GM18505 (cell line): Measurements from ENCODE around the gene ALOX15.
"Not testable (repeated sequence)": the region's sequence is repeated elsewhere in the genome, so short reads cannot be mapped to it uniquely, and the experiment has no call there.

Source experiments
- ATAC-seq: cut with Tn5 transposase; IDR thresholded peaks from one replicate; pipeline ENCODE4 v1.9.1; 2021; ENCODE audit not compliant: unreplicated experiment
- POLR2A ChIP-seq: IDR thresholded peaks from 4 replicates; pipeline ENCODE4 v1.6.1; 2011; ENCODE audit warnings: borderline replicate concordance; ENCODE audit not compliant: insufficient read depth, insufficient read length; ENCODE audit errors: extremely low read depth

ALOX15 gene

DNA sequence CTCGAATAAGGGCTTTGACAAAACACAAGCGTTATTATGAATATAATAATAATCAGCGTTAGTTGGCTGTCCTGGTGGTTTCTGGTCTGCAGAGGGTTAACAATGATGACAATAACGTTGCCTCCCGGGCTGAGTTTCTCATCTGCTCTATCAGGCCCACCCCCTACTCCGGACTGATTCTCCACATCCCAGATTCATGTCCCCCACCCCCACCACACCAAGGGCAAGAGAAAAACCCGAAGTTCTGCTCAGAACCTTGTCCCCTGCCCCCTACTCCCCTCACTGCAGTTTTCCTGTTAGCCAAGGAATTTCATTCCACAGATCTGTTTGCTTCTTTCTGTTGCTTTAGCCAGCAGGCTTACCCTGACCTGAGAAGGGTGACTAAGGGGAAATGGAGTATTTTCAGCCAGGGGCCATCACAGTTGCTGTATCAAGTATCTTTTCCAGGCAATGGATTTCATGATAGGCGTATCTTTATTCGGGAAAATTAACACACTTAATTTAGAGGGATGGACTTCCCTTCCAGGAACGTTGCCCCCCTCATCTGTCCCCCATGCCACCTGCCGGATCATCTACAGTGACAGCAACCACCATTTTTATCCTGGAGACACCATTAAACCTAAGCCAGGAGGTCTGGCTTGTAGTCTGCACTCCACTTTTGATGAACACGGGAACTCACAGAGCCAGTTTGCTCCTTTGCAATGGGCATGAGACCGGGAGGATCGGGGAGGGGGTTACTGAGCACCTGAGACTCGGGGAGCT is 23.7 kb downstream of the ALOX15 start:
- TF ChIP-seq POLR2A, result no peak
- ATAC-seq, result no peak

DNA sequence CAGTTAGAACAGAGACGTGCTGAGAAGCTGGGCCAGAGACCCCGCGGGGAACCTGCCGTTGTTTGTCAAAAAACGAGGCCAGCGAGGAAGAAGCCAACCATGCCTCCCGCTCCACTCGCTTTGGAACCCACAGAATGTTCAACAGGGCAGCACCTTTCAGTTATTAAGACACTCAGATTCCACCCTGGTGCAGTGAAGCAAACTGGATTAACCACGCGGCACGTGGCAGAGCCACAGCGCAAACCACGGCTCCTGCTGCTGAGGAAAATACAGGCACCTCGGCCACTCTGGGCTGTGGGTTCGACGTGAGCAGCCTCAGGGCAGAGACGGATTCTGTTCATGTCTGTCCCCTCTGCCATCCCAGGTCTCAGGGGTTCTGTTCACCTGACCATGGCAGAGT is 24.4 kb downstream of the ALOX15 start:
- no peak for ATAC-seq
- no peak for TF ChIP-seq POLR2A

DNA sequence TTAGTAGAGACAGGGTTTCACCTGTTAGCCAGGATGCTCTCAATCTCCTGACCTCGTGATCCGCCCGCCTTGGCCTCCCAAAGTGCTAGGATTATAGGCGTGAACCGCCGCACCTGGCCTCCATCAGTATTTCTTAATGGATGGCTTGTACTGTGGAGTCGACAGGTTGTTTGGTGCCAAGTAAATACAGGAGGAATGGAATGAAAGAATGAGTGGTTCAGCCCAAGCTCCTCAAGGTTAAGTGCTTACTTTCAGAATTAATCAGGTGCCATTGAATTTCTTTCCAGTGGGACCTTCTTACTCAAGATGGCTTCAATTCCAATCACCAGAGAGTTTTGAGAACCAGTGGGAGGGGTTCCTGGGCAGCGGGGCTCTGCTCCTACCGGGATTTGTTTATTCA is 25.0 kb downstream of the ALOX15 start:
- no peak for ATAC-seq
- no peak for TF ChIP-seq POLR2A

DNA sequence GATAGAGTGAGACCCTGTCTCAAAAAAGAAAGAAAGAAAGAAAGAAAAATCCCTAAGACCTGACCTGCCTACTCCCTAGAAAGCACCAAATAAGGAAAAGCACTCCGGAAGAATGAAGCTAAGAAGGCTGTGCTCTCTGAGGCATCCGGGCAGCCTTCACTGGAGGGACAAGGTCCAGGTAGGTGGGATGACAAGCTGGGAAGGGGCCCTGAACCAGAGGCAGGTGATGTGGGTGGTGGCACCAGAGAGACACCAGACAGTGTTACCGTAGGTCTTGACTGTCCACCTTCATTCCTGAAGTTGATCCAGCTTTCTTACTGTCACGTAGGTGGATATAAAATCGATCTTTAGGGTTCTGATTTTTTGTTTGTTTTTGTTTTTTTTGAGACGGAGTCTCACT is 30.8 kb downstream of the ALOX15 start:
- no peak for ATAC-seq
- no peak for TF ChIP-seq POLR2A

DNA sequence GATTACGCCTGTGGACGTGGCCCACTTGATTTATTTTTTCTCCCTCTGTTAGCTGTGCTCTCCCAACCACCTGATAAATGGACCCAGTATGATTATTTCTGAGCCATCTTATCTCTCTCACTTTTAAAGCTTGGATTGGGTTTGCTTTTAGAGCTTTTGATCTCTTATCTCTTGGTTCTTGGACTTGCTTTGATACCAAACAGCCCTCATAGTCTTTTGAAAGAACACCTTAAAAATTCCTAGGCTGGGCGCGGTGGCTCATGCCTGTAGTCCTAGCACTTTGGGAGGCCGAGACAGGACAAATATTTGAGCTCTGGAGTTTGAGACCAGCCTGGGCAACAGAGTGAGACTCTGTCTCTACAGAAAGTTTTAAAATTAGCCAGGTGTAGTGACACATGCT is 31.3 kb downstream of the ALOX15 start:
- TF ChIP-seq POLR2A, result no peak
- ATAC-seq, result no peak

DNA sequence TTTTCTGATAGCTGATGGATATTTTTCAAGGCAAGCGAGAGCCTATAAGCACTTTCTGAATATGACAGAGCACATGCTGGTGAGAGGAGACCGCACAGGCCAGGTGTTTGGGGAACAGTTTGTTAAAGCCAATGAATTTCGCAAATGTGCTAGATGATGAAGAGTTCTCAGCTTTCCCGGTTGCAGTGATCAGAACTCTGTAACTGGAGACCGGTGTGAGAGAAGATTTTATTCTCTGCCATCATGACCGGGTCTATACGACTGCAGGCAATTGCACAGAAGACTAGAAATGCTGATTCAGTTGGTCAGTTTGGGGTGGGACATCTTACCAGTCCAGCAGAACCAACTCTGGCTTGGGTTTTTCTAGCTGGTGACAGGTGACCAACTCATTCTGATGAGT is 31.7 kb downstream of the ALOX15 start:
- TF ChIP-seq POLR2A, result no peak
- no peak for ATAC-seq

DNA sequence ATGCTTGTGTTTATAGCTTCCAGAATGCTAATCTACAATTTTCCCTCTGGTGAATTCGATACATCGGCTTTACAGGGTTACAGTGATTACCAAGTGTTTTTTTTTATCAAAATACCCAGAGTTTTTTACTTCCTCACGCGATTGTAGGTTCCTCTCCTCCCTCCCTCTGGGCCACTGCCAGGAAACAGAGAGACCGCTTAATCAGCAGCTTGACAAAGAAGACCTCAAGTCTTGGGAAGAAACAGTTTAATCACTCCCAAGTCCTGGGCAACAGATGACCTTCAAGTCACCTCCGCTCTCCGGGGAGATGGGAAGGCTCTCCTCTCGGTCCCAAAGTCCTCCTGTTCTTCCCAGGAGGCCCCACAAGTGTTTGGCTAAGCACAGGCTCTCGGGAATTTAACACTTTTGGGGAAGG is 33.7 kb downstream of the ALOX15 start:
- no peak for ATAC-seq
- TF ChIP-seq POLR2A, result no peak

DNA sequence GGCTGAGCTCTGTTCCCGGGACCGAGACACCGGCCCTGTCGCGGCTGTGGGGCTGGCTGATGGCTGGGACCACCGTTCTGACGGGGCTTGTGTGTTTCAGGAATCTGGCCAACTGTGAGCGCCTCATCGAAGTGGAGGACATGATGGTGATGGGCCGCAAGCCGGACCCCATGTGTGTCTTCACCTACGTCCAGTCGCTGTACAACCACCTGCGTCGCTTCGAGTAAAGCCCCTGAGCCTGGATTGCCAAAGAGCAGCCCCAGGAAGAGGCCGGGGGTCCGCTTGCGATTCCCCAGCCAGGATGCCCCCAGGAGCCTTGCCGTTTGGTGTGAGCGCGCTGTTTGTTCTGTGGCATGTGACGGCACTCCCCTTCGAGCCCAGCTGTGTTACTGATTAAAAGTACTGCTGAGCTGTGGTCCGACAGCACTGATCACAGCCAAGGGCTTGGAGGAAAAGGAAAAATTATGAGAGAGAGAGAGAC is 34.2 kb downstream of the ALOX15 start:
- no peak for ATAC-seq

DNA sequence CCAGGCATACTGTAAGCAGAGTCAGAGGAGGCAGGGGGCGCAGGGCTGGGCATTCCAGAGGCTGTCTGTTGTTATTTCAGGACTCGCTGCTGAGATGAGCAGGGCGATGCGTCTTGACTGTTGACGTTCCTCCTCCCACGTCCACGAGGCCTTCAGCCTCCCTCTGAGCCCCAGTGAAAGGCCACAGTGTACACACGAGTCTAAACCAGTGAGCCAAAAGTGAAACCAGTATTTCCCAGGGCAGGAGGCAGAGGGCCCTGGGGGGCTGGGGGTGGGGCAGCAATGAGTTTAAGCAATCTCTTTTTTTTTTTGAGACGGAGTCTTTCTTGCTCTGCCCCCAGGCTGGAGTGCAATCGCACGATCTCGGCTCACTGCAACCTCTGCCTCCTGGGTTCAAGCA is 35.7 kb downstream of the ALOX15 start:
- TF ChIP-seq POLR2A, result no peak
- ATAC-seq, result no peak

More for the DNA sequence above, 34.2 kb downstream of the ALOX15 start:
- no peak for TF ChIP-seq POLR2A

DNA sequence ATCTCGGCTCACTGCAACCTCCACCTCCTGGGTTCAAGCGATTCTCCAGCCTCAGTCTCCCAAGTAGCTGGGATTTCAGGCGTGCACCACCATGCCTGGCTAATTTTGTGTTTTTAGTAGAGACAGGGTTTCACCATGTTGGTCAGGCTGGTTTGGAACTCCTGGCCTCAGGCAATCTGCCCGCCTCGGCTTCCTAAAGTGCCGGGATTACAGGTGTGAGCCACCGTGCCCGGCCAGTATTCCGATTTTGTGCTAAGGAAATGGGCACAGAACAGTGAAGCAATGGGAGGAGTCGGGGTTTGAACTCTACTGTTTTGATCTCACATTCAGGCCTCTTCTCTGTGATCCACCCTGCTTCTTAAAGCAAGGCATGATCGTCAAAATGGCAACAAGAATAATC is 36.7 kb downstream of the ALOX15 start:
- ATAC-seq, result not testable (repeated sequence)

DNA sequence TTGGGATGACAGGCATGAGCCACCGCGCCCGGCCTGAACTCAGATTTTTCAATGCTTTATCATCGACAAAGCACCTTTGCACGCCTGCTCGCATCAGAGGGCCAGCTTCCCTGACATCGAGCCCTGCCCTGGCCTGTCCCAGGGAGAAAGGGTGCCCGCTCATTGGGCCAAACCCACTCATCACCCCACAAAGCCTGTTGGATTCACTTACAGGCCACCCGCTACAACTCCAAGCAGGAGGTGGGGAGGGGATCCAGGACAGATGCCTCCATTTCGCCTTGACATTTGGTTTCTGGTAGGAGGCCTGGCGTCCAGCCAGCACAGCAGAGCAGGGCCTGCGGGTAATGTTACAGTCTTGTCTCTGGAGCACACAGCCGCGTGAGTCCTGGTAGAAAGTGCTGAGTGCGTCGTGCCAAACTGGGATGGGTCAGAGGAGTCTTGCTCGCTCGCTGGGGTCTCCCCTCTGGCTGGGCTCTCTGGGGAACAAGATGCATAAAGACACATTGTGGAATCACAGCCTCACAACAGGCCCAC is 37.3 kb downstream of the ALOX15 start:
- no peak for TF ChIP-seq POLR2A

DNA sequence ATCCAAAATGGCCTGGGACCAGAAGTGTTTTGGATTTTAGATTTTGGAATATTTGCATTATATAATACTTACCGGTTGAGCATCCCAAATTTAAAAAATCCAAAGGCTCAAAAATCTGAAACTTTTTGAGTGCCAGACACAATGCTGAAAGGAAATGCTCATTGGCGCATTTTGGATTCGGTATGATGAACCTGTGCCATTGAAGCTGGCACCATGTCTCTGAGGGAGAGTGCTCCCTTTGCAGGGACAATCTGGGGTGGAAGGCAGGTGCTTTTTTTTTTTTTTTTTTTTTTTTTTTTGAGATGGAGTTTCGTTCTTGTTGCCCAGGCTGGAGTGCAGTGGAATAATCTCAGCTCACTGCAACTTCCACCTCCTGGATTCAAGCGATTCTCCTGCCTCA is 39.4 kb downstream of the ALOX15 start:
- no peak for ATAC-seq
- TF ChIP-seq POLR2A, result no peak

More for the DNA sequence above, 37.3 kb downstream of the ALOX15 start:
- ATAC-seq, result no peak

DNA sequence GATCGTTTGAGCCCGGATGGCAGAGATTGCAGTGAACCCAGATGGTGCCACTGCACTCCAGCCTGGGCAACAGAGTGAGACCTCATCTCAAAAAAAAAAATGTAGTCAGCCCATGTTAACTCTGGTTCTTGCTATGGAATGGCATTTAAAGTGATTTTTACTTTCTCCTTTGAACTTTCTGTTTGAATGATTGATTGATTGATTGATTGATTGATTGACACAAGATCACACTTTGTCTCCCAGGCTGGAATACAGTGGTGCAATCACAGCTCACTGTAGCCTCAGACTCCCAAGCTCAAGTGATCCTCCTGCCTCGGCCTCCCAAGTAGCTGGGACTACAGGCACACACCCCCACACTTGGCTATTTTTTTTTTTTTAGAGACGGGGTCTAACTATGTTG is 40.2 kb downstream of the ALOX15 start:
- ATAC-seq, result no peak
- no peak for TF ChIP-seq POLR2A

DNA sequence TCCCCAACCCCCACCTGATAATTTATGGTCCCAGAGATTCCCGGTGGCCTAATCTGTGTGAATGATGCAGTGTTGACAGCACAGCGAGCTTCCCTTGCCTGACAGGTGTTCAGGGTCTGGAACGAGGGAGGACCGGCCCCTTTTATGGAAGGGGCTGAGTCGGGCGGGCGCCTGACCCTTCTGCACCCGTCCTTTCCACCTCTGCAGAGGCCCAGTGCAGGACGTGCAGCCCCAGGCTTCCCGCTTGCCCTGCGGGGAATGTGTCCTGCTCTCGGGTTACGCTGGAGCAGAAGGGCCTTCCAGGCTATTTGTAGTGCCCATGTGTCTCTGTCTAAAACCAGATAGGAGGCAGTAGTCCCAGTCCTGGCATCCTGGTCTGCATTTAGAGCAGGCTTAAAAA is 40.9 kb downstream of the ALOX15 start:
- no peak for ATAC-seq
- TF ChIP-seq POLR2A, result no peak
